ENCODE data around the gene RAPGEF2.

The RAPGEF2 gene

DNA sequence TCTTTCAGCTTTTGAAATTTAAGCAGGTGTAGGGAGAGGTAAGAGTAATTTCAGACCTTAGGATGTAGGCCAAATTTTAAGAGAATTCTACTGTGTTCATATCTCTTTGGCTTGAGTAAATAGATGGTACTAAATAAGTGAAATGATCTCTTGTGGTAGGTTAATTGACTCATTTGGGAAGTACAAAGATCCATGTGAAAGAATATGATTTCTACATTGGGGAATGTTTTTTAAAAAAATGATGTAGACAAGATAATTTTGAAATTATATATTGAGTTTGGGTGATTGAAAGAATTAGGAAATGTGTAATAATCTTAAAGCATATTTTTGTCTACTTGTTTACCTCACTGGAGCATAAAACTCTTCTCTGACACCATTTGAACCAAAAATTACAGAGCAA is 35.6 kb downstream of the RAPGEF2 start:
- H3K4me1 ChIP-seq (ENCODE audit: insufficient read depth, low read length), result no peaks in the 10 kb centered on the region
- no peaks in the 10 kb centered on the region for H3K9me3 ChIP-seq (ENCODE audit: control insufficient read depth, insufficient read depth, low read length)
- H3K36me3 ChIP-seq (ENCODE audit: insufficient read depth, low read length), result no peaks in the 10 kb centered on the region
- no peak overlapping the region for H3K9ac ChIP-seq (ENCODE audit: low read depth, low read length)

DNA sequence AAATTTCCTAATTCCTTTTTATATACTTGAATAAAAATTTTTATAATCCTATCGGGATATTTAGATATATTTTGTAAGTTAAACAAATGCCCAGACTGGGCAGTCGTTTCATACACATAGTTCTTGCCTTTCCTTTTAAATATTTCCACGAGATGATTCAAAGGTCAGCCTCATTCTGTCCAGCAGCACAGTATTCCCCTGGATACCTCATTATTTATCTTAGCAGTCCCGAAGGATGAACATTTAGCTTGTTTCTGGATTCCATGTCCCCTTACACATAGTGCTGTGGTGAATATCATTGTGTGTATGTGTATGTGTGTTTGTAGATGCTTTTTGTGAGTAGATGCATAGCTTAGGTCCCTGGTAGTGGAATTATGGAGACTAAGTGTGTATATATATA is 38.3 kb downstream of the RAPGEF2 start:
- Histone ChIP-seq H3K36me3 (ENCODE audit: insufficient read depth, low read length) (no peaks in the 10 kb centered on the region), H3K9me3 (ENCODE audit: control insufficient read depth, insufficient read depth, low read length) (no peaks in the 10 kb centered on the region), H3K9ac (ENCODE audit: low read depth, low read length) (no peak overlapping the region), H3K4me1 (ENCODE audit: insufficient read depth, low read length) (no peaks in the 10 kb centered on the region)

DNA sequence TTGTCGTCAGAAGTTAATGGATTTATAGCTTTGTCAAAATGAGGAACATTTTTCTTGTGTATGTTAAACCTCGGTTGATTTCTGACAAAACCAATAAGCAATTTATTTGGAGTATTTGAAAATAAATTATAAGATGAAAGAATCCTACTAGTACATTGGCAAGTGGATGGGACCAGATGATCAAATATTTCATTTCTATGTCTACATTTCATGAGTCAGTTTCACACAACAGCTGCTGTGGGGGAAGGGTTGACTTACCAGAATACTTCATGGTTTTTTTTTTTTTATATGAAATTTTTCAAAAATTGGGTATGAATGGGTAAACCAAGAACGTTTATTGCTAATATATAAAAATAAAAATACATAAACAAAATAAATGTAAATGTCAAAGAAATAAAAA is 39.4 kb downstream of the RAPGEF2 start:
- Histone ChIP-seq H3K9ac (ENCODE audit: low read depth, low read length) (no peak overlapping the region), H3K9me3 (ENCODE audit: control insufficient read depth, insufficient read depth, low read length) (no peaks in the 10 kb centered on the region), H3K4me1 (ENCODE audit: insufficient read depth, low read length) (no peaks in the 10 kb centered on the region), H3K36me3 (ENCODE audit: insufficient read depth, low read length) (no peaks in the 10 kb centered on the region)

DNA sequence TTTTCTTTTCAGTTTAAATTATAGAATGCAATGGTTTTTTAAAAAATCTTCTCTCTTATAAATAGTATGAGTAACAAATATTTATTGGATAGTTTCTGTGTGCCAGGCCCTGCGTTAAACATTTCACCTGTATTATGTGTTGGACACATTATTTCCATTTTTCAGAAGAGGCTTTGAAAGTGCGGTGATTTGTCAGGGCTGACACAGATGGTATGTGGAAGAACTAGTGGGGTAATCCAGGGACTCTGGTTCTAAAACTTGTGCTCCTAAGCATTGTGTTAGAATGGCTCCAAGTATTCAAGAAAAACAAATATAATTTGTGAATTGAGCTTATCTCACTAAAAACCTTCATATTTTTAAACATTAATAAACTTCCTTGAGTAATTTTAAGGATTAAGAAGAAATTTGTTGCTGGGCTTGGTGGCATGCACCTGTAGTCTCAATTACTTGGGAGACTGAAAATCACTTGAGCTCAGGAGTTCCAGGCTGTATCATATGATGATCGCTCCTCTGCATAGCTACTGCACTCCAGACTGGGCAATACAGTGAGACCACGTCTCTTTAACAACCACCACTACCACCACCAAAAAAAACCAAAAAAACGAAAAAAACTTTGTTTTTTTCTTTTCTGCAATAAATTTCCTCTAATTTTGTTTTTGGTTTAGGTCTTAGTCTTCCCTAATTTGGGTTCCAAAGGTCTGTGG is 40.0 kb downstream of the RAPGEF2 start:
- H3K9me3 ChIP-seq (ENCODE audit: control insufficient read depth, insufficient read depth, low read length), result no peaks in the 10 kb centered on the region
- no peak overlapping the region for H3K9ac ChIP-seq (ENCODE audit: low read depth, low read length)
- no peaks in the 10 kb centered on the region for H3K4me1 ChIP-seq (ENCODE audit: insufficient read depth, low read length)
- no peaks in the 10 kb centered on the region for H3K36me3 ChIP-seq (ENCODE audit: insufficient read depth, low read length)

DNA sequence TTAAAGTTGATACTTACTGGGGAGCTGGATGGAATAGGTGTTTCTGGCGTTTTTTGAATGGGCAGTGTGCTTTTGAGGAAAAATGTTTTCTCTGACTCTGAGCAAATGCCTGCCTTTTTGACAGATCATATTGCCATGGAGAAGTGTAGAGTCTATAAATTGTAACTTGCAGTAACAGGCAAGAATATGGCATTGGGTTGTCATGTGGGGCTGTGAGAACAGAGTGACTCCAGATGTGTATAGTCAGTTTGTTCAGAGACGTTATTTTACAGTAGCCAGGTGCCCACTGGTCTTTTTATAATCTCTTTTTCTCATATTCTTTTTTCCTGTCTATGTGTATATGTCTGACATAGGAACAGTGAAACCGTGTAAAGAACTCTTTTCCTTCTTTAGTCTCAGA is 40.8 kb downstream of the RAPGEF2 start:
- Histone ChIP-seq H3K4me1 (ENCODE audit: insufficient read depth, low read length) (no peaks in the 10 kb centered on the region), H3K9ac (ENCODE audit: low read depth, low read length) (no peak overlapping the region), H3K36me3 (ENCODE audit: insufficient read depth, low read length) (no peaks in the 10 kb centered on the region), H3K9me3 (ENCODE audit: control insufficient read depth, insufficient read depth, low read length) (no peaks in the 10 kb centered on the region)

DNA sequence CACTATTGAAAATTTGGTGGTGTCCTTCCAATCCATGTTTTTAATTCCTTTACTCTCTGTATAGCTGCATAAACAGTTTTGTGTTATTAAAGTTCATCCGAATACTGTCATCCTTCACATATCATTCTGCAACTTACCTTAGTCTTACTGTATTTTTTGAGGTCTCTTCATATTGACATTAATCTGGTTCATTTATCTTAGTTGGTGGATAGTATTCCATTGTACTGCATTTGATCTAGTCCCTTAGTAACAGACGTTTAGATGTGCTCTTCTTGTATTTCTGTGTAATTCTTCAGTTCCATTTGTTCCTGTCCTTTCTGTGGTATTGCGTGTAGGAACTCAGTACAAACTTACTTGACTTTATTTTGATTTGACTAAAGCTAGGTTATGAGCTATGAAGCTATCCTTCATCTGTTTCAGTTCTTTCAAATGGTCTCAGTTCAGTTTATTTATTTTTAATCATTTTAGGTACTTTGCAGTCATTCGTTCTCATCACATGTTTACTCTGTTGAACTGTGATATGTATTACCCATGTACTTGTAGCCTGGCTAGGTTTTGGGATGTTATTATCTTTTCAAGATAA is 41.3 kb downstream of the RAPGEF2 start:
- no peaks in the 10 kb centered on the region for H3K36me3 ChIP-seq (ENCODE audit: insufficient read depth, low read length)
- no peaks in the 10 kb centered on the region for H3K4me1 ChIP-seq (ENCODE audit: insufficient read depth, low read length)
- H3K9ac ChIP-seq (ENCODE audit: low read depth, low read length), result no peak overlapping the region
- no peaks in the 10 kb centered on the region for H3K9me3 ChIP-seq (ENCODE audit: control insufficient read depth, insufficient read depth, low read length)

DNA sequence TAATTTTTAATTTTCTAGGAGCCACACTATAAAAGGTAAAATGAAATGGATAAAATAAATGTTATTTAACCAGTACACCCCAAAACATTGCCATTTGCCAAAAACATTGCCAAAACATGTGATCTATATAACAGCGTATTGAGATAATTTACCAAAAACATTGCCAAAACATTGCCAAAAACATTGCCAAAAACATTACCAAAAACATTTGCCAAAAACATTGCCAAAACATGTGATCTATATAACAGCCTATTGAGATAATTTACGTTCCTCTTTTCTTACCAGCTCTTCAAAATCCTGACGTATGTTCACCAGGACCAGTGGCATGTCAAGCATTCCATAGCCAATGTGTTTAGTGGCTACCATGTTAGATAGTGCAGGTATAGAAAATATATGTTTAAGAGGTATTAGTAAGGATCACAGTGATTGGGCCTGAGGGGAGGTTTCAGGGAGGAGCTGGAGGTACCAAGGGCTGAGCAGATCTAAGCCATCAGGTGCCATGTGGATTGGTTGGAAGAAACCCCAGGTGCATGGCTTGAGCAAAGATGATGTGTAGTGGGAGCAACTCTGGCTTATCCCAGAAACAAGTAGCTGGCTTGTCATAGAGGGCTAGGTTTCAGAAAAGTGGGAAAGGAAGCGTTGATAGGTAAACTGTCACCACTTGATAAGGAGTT is 42.6 kb downstream of the RAPGEF2 start:
- H3K4me1 ChIP-seq (ENCODE audit: insufficient read depth, low read length), result 0 out of 2 replicates have a peak, but pooled peaks cover 2% of the 10 kb centered on the region
- H3K36me3 ChIP-seq (ENCODE audit: insufficient read depth, low read length), result no peaks in the 10 kb centered on the region
- no peak overlapping the region for H3K9ac ChIP-seq (ENCODE audit: low read depth, low read length)
- H3K9me3 ChIP-seq (ENCODE audit: control insufficient read depth, insufficient read depth, low read length), result no peaks in the 10 kb centered on the region

DNA sequence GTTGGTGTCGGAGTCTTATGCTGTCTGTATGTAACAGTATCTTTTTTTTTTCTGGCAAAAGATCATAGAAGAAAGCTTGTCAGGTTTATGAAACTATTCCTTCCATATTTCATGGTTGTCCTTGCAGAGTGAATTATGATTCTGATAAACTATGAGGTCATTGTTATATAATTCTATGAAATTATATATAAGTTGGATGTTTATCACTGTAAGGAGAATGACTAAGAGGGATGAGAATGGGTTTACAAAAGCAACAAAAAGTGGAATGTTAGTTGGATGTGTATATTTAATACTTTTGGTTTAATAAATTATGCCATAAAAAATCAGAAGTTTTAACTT is 43.1 kb downstream of the RAPGEF2 start:
- Histone ChIP-seq H3K9ac (ENCODE audit: low read depth, low read length) (no peak overlapping the region), H3K4me1 (ENCODE audit: insufficient read depth, low read length) (peaks cover 7% of the 10 kb centered on the region; the same call in 1 of the 2 replicates), H3K36me3 (ENCODE audit: insufficient read depth, low read length) (no peaks in the 10 kb centered on the region), H3K9me3 (ENCODE audit: control insufficient read depth, insufficient read depth, low read length) (no peaks in the 10 kb centered on the region)

DNA sequence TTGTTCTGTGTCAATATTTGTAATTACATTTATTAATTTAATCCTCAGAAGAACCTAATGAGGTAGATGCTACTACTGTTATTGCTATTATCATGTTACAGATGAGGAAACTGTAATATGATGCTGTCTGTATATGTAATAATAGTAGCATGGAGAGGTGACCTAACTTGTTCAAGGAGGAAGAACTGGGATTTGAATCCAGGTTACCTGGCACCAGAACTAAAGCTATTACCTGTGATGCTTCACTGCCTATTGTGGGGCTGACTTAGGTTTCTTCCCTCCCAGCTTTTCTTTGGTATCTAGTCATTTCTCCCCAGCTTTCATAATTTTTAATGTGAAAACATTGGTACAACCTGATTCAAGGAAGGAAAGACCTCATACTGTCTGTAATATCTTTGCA is 43.6 kb downstream of the RAPGEF2 start:
- no peak overlapping the region for H3K9ac ChIP-seq (ENCODE audit: low read depth, low read length)
- H3K9me3 ChIP-seq (ENCODE audit: control insufficient read depth, insufficient read depth, low read length), result no peaks in the 10 kb centered on the region
- H3K4me1 ChIP-seq (ENCODE audit: insufficient read depth, low read length), result peaks cover 10% of the 10 kb centered on the region; the same call in 1 of the 2 replicates
- no peaks in the 10 kb centered on the region for H3K36me3 ChIP-seq (ENCODE audit: insufficient read depth, low read length)

DNA sequence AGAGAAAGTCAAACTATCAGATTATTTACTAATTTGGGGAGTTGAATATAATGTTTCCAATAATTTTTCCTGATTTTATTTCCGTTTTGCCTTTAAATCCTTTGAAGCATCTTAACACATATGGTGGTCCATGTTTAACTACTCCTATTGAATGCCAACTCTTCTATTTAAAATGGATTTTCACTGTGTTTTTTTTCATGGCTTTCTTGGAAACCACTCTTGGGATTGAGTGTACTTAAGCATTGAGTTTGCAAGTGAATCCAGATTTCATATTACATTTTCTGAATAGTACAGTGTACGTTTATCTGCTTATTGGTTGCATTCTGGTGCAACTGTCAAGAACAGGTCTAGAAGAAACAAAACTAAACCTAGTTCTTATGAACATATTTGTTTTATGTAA is 45.6 kb downstream of the RAPGEF2 start:
- no peak overlapping the region for H3K9ac ChIP-seq (ENCODE audit: low read depth, low read length)
- H3K4me1 ChIP-seq (ENCODE audit: insufficient read depth, low read length), result peaks cover 10% of the 10 kb centered on the region; the same call in 1 of the 2 replicates
- no peaks in the 10 kb centered on the region for H3K36me3 ChIP-seq (ENCODE audit: insufficient read depth, low read length)
- no peaks in the 10 kb centered on the region for H3K9me3 ChIP-seq (ENCODE audit: control insufficient read depth, insufficient read depth, low read length)

DNA sequence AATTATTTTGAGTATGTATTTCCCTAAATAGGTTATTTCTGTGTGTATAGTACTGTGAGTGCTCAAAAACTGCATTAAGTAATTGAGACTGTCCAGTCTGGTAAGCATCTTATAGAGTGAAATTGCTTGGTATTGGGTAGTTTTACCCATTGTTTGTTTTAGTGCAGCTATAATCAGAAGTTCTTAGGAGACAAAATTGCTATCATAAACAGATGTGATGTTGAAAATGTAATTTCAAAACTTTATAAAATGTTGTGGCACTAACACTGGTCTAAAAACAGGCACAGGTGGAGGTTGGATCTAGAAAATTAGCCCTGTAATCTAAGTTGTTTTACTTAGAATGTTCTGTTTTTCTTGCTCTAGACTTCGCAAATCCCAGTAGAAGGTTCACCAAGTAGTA is 46.8 kb downstream of the RAPGEF2 start:
- H3K9ac ChIP-seq (ENCODE audit: low read depth, low read length), result no peak overlapping the region
- no peaks in the 10 kb centered on the region for H3K9me3 ChIP-seq (ENCODE audit: control insufficient read depth, insufficient read depth, low read length)
- H3K36me3 ChIP-seq (ENCODE audit: insufficient read depth, low read length), result no peaks in the 10 kb centered on the region
- peaks cover 10% of the 10 kb centered on the region; the same call in 1 of the 2 replicates for H3K4me1 ChIP-seq (ENCODE audit: insufficient read depth, low read length)

DNA sequence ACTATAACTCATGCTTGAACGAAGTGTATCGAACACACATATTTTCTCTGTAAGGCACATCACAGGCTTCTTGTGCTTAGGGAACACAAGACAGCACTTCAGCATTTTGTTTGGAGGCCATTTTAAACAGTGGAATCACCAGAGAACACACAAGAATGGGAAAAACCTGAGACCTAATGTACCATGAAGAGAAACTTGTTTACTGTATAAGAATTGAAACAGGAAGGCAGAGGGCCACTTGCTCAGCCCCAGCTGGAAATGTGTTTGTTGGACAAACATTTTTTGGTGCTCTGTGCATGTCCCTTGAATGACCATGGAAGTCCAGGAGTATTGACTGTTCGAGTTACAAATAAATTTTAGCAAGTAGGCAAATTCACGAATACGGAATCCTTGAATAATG is 47.5 kb downstream of the RAPGEF2 start:
- H3K4me1 ChIP-seq (ENCODE audit: insufficient read depth, low read length), result peaks cover 10% of the 10 kb centered on the region; the same call in 1 of the 2 replicates
- no peak overlapping the region for H3K9ac ChIP-seq (ENCODE audit: low read depth, low read length)
- H3K36me3 ChIP-seq (ENCODE audit: insufficient read depth, low read length), result no peaks in the 10 kb centered on the region
- H3K9me3 ChIP-seq (ENCODE audit: control insufficient read depth, insufficient read depth, low read length), result no peaks in the 10 kb centered on the region

DNA sequence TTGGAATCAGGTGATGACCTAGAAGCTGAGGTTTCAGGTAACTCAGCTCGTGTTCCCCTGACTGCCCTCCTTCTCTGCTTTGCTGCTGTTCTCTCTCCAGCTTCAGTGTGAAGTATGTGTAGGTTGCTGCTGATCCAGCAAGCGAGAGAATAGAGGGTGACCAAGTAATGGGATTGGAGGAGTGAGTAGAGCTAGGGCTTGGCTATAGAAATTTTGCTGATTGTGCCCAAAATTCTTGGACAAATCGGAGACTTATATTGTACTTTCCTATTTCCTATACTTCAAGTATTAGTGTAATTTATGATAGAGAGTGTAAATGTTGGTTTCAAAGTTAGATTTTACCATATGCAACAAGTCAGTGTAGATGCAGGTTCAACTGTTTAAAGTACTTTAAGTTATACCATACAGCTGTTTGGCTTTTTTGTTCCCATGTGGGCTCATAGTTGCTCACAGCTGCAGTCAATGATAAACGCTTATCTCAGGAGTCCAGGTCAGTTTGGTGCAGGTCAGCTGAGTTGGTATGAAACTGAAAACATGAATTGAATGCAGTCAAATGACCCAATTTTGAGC is 48.0 kb downstream of the RAPGEF2 start:
- H3K36me3 ChIP-seq (ENCODE audit: insufficient read depth, low read length), result no peaks in the 10 kb centered on the region
- no peak overlapping the region for H3K9ac ChIP-seq (ENCODE audit: low read depth, low read length)
- no peaks in the 10 kb centered on the region for H3K9me3 ChIP-seq (ENCODE audit: control insufficient read depth, insufficient read depth, low read length)
- peaks cover 10% of the 10 kb centered on the region; the same call in 1 of the 2 replicates for H3K4me1 ChIP-seq (ENCODE audit: insufficient read depth, low read length)

DNA sequence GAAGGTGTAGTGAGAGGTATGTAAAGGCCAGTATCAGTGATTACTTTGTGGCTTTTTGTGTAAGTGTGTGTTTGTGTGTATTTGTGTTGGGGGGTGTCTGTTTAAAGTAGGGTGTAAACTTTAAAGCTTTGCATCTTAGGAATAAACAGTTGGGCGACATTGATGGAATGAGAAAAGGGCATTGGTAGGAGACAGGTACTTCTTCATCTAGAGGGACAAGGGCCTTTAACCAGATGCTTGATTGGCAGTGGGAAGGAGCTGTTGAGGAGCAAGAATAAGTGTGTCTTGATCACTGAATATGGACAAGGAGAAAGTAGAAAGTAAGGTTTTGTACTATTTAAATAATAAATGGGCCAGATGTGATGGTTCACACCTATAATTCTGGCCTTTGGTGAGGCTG is 48.8 kb downstream of the RAPGEF2 start:
- Histone ChIP-seq H3K36me3 (ENCODE audit: insufficient read depth, low read length) (no peaks in the 10 kb centered on the region), H3K9ac (ENCODE audit: low read depth, low read length) (no peak overlapping the region), H3K4me1 (ENCODE audit: insufficient read depth, low read length) (peaks cover 11% of the 10 kb centered on the region; the same call in 1 of the 2 replicates), H3K9me3 (ENCODE audit: control insufficient read depth, insufficient read depth, low read length) (no peaks in the 10 kb centered on the region)

DNA sequence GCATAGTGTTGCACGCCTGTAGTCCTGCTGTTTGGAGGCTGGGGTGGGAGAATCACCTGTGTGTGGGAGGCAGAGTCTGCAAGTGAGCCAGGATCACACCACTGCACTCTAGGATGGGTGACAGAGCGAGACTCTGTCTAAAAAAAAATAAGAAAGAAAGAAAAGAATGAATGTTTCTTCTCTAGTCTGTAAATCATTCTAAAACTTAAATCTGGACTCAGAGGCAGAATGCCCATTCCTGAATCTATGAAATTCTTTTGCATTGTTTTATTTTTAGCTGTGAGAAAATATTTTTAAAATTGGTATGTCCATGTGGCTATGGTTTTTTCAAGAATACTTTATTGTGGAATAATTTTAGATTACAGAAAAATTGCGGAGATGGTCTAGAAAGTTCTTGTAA is 49.3 kb downstream of the RAPGEF2 start:
- H3K36me3 ChIP-seq (ENCODE audit: insufficient read depth, low read length), result no peaks in the 10 kb centered on the region
- H3K9me3 ChIP-seq (ENCODE audit: control insufficient read depth, insufficient read depth, low read length), result no peaks in the 10 kb centered on the region
- H3K9ac ChIP-seq (ENCODE audit: low read depth, low read length), result no peak overlapping the region
- H3K4me1 ChIP-seq (ENCODE audit: insufficient read depth, low read length), result peaks cover 14% of the 10 kb centered on the region; the same call in 1 of the 2 replicates
